Measurements from ENCODE around the gene DCLRE1C. TPM values are rescaled to one million over a fixed set of nuclear protein-coding genes. Genes with fewer than 3 reads are reported as not detected.
"Not testable (repeated sequence)": the region's sequence is repeated elsewhere in the genome, so short reads cannot be mapped to it uniquely, and the experiment has no call there.

The DCLRE1C gene
- total RNA-seq, 1 donor from 2014 or later, result 16.6 TPM

DNA sequence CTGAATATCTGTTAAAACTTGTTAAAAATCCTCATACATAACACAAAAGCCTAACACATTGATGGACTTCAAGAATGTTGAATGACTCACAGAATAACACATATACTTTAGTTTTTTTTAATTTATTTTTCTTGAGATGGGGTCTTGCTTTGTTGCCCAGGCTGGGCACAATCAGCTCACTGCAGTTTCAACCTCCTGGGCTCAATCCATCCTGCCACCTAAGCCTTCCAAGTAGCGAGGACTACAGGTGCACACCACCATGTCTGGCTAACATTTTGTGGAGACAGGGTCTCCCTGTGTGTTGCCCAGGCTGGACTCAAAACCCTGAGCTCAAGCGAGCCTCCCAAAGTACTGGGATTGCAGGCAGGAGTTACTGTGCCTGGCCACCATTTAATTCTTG is 47.1 kb downstream of the DCLRE1C start:
- DNase-seq (ENCODE audit: low spot score) (no peak), ATAC-seq (no peak)
- intact Hi-C loops (cut with DNase I), result no loop called here

DNA sequence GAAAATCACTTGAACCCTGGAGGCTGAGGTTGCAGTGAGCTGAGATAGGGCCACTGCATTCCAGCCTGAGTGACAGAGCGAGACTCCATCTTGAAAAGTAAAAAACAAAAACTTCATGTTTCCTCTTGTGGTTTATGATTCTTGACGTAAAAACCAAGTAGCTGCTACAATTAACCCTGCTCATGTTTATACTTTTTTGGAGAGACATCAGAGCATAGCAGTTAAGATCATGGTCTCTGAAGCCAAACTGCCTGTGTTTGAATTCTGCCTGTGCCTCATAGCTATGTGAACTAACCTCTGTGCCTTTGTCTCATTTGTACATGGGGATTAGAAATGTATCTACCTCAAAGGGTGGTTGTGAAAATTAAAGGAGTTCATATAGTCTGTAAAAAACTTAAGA is 48.0 kb downstream of the DCLRE1C start:
- ATAC-seq (no peak), DNase-seq (ENCODE audit: low spot score) (no peak)
- intact Hi-C loops (cut with DNase I), result no loop called here

DNA sequence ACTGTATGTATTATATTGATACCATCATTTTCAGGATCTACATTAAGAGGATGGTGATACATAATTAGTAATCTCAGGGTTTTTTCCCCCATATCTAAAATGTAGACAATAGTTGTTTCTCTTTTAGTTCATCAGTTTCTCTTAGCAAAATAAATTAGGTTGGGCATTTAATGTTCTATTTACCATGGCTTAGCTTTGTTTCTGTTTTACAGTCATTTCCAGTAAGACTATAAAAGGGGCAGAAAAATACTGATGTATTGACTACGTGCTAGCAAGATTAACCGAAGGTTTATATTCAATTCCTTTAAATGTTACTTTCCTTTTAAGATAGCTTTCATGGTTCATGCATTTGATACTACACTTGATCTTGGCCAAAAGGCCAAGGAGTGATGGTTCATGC is 49.0 kb downstream of the DCLRE1C start:
- ATAC-seq, result no peak
- intact Hi-C loops (cut with DNase I), result no loop called here

DNA sequence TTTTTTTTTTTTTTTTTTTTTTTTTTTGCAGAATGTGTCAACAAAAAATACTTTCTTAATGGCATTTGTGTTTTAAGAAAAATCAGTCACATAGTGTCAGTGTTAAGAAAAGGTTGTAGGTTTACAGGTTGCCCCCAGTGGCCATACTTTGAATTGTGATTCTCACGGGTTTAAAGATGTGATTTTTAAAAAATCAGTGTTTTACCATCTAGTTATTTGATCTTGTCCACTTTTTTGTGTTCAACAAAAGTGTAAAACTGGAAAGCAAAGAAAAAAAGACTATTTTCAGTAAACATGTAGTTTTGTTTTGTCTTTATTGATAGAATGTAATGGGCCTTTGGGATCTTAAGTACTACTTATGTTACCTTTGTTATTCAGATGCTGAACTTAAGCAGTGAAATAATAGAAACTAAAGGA is 49.6 kb downstream of the DCLRE1C start:
- DNase-seq (ENCODE audit: low spot score) (no peak), ATAC-seq (no peak)
- intact Hi-C loops (cut with DNase I), result no loop called here

More for the DNA sequence above, 49.0 kb downstream of the DCLRE1C start:
- DNase-seq (ENCODE audit: low spot score), result no peak

DNA sequence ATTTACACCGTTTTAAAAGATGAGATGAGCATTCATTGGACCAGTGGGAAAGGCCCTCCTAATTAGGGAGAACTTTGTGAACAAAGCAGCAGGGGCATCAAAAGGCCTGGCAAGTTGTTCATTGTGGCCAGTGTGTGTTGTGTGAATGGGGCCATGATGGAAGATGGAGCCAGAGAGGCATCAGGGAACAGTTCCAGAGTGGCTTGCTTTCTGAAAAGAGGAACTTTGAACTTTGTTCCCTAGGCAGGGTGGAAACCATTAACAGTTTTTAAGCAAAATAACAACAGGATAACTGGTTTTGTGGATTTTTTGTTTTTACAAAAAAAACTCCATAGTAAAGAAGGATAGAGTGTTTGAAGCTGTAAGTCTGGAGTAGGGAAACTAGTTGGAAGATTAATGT is 62.7 kb downstream of the DCLRE1C start:
- intact Hi-C loops (cut with DNase I), result no loop called here
- no peak for ATAC-seq
- no peak for DNase-seq (ENCODE audit: low spot score)

DNA sequence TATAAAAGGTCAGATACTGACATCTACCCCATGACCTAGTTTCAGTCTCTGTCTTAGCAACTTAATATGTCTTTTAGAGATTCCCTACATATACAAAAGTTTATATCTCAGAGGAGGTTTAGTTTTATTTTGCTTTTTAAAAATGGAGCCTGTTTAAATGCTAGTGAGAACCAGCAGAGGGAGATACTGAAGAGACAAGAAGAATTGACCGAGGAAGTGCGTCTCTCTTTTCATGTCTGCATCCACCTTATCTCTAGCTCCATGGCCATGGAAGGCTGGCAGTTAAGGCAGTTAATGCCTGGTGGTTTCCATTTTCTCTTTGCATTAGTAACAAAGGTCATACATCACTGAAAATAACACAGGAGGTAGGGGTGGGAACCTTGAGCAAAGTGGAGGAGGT is 64.6 kb downstream of the DCLRE1C start:
- intact Hi-C loops (cut with DNase I), result no loop called here

DNA sequence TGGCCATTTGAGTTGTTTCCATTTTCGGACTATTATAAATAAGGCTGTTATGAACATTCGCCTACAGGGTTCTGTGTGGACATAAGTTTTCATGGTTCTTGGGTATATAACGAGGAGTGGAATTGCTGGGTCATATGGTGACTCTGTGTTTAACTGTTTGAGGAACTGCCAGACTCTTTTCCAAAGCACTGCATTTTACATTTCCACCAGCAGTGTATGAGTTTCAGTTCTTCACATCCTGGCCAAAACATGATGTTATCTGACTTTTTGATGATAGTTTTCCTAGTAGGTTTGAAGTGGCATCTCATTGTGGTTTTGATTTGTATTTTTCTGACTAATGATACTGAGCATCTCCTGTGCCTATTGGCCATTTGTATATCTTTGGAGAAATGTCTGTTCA is 69.8 kb downstream of the DCLRE1C start:
- no peak for ATAC-seq
- intact Hi-C loops (cut with DNase I), result no loop called here
- DNase-seq (ENCODE audit: low spot score), result no peak

More for the DNA sequence above, 64.6 kb downstream of the DCLRE1C start:
- ATAC-seq, result no peak
- no peak for DNase-seq (ENCODE audit: low spot score)

DNA sequence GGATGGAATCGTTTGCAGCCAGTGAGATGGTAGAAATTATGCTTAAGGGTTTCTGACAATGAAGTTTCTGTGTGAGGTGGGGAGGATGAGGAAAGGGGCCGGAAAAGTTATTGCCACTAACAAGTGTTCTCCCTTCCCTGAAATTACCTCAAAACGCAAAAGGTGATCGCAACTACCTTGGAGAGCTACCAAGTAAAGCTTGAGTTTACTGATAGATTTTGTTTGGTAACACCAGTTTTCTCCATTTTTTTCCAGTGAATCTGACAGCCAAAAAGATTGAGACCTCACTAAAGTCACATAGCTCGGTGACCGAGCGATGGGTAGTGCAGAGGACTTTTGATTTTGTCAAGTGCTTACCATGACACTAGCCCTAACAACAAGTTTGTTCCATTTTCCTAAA is 73.7 kb downstream of the DCLRE1C start:
- no peak for ATAC-seq
- no peak for DNase-seq (ENCODE audit: low spot score)
- intact Hi-C loops (cut with DNase I), result no loop called here

DNA sequence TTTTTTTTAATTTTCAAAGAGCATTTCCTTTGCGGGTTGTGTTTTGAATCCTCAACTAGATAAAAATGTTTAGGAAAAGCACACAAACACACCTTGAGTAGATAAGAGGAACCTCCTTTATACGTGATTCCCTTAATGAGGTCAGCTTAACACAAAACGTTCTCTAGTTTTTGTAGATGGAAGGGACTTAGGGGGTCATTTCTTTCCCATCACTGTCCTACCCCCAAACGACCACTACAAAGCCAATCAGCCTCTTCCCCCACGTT is 74.0 kb downstream of the DCLRE1C start:
- DNase-seq (ENCODE audit: low spot score) (no peak), ATAC-seq (no peak)
- intact Hi-C loops (cut with DNase I), result no loop called here

DNA sequence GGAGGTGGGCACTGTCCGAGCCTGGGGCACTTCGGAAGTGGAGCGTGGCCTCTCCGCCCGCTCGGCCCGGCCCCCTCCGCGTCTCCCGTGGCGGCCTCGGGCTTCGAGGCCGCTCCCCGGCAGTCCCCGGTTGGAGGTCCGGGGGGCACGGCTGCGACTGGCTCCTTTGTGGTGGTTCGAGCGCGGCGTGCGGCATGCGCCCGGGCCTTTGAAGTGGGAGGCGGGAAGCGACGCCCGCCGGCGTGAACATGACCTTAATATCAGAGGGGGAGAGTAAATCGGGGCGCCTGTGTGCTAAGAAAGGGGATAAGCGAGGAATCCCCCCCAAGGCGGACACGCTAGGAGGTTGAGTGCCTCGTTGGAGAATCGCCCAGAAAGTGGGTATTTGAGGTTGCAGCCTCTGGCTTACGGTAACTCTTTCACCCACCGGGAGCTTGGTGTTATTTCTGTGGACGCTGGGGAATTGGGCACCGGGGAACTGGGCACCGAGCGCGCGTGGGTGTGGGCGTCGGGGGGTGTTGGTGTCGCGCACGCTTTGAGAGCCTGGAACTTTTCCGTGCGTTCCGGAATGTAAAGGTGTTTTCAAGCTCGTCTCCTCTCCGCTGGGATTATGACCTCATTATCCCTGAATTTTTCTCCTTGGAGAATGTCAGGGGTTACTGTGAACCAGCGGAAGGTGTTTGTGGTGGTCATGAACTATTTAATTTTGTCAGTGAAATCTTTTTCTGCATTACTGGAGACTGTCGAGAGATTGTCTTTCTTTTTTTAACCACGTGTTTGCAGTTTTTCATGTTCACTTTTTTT is 74.6 kb downstream of the DCLRE1C start:
- ATAC-seq (no peak), DNase-seq (ENCODE audit: low spot score) (peak; percentile 61)
- intact Hi-C loops (cut with DNase I), result no loop called here

DNA sequence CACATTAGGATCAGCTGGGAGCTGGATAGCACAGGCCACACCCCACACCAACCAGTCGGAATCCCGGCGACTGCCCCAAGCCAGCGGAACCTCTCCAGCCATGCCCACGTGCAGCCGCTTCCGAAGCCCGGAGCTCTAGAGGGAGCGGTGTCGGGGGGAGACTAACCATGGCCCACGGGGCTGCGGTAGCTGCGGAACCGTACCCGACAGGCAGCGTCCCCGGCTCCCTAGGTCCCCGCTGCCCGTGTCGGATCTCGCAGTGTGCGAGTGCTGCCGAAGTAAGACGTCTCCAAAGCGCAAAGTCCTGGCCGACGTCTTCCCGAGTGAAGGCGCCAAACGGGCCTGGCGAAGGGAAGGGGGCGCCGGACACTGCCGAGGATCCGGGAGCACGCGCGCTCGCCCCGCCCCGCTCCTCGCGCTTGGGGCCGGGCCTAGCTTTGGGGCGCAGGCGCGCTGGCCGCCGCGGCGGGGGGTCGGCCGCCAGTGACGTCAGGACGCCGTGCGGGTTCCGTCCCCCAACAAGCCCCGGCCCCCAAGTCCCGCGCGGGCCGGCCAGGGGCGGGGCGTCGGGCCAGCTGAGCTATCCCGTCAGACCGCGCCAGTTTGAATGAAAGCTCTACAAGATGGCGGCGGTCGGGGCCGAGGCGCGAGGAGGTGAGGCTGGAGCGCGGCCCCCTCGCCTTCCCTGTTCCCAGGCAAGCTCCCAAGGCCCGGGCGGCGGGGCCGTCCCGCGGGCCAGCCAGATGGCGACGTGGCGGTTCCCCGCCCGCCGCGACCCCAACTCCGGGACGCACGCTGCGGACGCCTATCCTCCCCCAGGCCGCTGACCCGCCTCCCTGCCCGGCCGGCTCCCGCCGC is 75.4 kb downstream of the DCLRE1C start, which contains the start of gene SUV39H2:
Gene SUV39H2, plus strand, starts transcription at position 601 of the 858 bp plus-strand sequence. Its CDS starts 23 bp downstream, at position 624.
- intact Hi-C loops (cut with DNase I), result no loop called here
- ATAC-seq (peak; percentile 98), DNase-seq (ENCODE audit: low spot score) (peak; percentile 97)

DNA sequence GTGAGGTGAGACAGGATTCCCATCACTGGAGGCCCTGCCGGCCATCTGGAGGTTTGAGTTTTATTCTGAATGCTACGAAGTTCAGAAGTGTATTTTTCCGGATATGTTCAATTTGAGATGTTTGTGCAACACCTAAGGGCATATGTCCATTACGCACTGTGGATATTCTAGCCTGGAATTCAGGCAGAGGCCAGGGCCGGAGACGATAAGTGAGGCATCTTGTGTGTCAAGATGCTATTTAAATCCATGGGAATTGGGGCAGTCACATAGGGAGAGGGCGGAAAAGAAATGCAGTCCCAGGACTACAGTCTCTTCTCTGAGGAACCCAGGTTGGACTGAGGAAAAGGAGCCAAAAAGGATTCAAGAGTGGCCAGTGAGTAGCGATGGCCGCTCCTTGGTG is 77.1 kb downstream of the DCLRE1C start:
- intact Hi-C loops (cut with DNase I), result no loop called here
- ATAC-seq, result no peak
- no peak for DNase-seq (ENCODE audit: low spot score)

DNA sequence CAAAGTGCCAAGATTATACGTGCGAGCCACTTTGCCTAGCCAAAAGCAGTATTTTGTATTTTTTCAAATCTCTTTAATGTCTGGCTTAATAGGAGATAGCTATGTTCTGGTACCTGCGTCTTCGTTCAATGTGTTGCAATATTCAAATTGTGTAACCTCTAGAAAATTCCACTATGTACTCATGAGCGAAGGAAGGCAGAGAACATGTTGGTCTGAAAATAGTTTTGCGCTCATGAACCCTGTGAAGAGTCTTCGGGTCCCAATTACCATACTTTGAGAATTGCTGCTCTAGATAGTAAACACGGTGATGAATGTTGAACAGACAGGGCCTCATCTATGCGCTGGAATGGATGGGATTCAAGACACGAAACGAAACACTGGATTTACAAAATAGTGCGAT is 78.0 kb downstream of the DCLRE1C start:
- DNase-seq (ENCODE audit: low spot score) (no peak), ATAC-seq (no peak)
- intact Hi-C loops (cut with DNase I), result no loop called here

DNA sequence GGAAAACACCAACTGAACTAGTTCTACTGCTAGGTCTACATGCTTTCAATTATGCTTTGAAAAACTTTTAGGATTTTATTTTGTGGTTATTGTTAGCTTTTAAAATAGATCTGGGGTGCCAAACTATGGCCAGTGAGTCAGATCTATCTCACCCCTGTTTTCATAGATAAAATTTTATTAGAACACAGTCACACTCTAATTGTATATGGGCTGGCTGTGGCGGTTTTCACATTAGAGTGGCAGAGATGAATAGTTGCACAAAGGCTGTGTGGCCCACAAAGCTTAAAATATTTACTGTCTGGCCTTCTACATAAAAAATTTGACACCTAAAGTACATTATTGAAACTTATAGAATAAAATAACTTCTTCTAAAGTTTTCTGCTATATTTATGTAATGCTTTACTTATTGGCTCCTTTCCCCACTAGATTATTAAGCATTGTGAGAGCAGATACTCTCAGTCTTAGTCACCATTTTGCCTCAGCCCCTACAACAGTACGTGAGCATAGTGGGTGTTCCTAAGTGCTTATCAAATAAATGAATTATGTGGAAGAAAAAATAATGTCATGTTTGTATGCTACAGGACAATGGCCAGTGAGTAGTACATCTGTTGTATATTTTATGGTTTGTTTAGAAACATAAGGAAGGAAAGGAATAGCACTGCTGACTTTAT is 80.7 kb downstream of the DCLRE1C start:
- ATAC-seq (no peak), DNase-seq (ENCODE audit: low spot score) (no peak)
- intact Hi-C loops (cut with DNase I), result no loop called here

DNA sequence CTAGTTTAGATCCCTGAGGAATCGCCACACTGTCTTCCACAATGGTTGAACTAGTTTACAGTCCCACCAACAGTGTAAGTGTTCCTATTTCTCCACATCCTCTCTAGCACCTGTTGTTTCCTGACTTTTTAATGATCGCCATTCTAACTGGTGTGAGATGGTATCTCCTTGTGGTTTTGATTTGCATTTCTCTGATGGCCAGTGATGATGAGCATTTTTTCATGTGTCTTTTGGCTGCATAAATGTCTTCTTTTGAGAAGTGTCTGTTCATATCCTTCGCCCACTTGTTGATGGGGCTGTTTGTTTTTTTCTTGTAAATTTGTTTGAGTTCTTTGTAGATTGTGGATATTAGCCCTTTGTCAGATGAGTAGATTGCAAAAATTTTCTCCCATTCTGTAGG is 89.0 kb downstream of the DCLRE1C start:
- ATAC-seq; DNase-seq (ENCODE audit: low spot score); intact Hi-C loops (cut with DNase I): not testable (repeated sequence)

DNA sequence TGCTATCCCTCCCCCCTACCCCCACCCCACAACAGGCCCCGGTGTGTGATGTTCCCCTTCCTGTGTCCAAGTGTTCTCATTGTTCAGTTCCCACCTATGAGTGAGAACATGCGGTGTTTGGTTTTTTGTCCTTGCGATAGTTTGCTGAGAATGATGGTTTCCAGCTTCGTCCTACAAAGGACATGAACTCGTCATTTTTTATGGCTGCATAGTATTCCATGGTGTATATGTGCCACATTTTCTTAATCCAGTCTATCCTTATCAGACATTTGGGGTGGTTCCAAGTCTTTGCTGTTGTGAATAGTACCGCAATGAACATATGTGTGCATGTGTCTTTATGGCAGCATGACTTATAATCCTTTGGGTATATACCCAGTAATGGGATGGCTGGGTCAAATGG is 89.4 kb downstream of the DCLRE1C start:
- DNase-seq (ENCODE audit: low spot score); intact Hi-C loops (cut with DNase I); ATAC-seq: not testable (repeated sequence)

DNA sequence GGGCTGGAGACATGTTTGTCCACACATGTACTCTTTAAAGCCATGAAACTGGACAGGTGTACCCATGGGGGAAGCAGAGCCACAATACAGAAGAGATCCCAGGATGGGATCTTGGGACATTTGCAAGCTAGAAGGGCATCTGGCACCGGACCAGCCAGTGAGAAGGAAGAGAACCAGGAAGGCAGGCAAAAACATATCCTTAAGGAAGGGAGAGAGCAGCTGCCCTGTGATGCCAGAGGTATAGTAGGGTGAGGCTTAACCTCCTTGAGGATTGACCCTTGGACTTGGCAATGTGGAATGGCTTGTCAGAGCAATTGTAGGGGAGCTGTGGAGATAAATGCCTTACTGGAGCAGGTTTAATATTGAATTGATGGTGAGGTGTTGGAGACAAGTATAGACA is 93.1 kb downstream of the DCLRE1C start:
- DNase-seq (ENCODE audit: low spot score) (no peak), ATAC-seq (no peak)
- intact Hi-C loops (cut with DNase I), result no loop called here

DNA sequence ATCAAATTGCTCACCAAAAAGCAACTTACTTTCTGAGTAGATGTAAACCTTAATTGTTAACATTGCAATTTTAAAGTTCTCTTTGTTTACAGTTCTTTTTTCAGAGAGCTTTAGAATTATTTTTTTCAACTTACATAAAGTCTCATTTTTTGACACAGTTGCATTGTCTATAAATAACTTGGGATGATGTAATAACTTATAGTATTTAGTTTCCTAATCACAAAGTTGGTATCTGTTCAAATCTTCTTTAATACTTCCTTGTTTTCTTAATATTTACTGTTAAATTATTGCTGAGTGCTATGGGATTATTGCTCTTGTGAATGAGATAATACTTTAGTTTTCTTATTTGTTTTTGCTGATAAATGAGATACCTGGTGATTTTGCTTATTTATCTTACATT is 94.1 kb downstream of the DCLRE1C start:
- ATAC-seq (no peak), DNase-seq (ENCODE audit: low spot score) (no peak)
- intact Hi-C loops (cut with DNase I), result no loop called here

DNA sequence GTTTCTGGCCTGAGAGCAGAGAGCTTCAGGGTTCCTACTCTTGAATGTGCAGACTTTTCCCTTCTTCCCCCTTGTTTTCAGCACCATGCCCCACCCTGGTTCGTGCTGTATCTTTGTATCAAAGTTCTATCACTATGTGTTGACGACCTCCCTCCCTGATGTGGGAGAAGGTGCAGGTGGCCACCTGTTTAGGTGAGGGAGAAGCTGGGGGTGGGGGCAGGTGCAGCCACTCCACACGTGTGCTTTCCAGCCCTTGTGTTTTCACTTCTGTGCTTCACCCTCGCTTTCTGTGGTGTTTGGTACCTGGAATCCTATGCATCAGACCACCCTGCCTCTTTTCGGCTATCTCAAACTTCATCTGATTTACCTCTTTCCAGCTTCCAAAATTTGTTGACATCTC is 94.9 kb downstream of the DCLRE1C start:
- no peak for DNase-seq (ENCODE audit: low spot score)
- no peak for ATAC-seq
- intact Hi-C loops (cut with DNase I), result no loop called here
